ENCODE data around the gene LAMB1.

LAMB1 gene

DNA sequence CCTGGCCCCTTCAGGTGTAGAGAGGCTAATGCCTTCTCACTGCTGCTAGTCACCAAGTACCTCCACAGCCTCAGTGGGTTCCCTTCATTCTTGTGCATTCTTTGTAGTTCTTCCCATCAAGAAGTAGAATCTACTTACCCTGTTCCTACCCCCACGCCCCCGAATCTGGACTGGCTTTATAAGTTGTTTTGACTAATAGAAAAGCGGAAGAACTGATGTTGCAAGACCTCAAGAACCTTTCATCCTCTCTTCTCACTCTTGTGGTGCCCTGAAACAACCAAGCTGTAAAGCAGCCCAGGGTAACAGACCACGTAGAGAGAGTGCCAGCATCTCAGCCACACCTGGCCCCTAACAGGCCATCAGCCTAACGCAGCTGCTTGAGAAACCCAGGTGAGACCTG is 23.2 kb upstream of the LAMB1 start:
- no peaks in the 10 kb centered on the region for H3K9me3 ChIP-seq (ENCODE audit: low read length)
- H3K9me2 ChIP-seq (ENCODE audit: low read depth, low read length): no peaks in the 10 kb centered on the region
- H3K9ac ChIP-seq (ENCODE audit: low read length): no peak overlapping the region
- H3K4me3 ChIP-seq (ENCODE audit: low read depth, low read length, poor library complexity, severe bottlenecking): no peak overlapping the region
- no peaks in the 10 kb centered on the region for H3K36me3 ChIP-seq (ENCODE audit: insufficient read depth, low read length)
- H4K20me1 ChIP-seq (ENCODE audit: insufficient read depth, low read length): no peaks in the 10 kb centered on the region
- H3F3A ChIP-seq (ENCODE audit: insufficient read depth, low read length): no peaks in the 10 kb centered on the region
- no peaks in the 10 kb centered on the region for H3K4me1 ChIP-seq (ENCODE audit: insufficient read depth, low read length, severe bottlenecking)
- no peak overlapping the region for H3K27ac ChIP-seq (ENCODE audit: low read depth, low read length, poor library complexity, severe bottlenecking)
- H3K27me3 ChIP-seq (ENCODE audit: insufficient read depth, low read length): no peaks in the 10 kb centered on the region
- no peak overlapping the region for H2AFZ ChIP-seq (ENCODE audit: low read length)
- no peak for TF ChIP-seq EZH2 (IDR thresholded peaks at IDR 0.05; ENCODE audit: borderline replicate concordance, low read length)
- TF ChIP-seq, protein P1, sequence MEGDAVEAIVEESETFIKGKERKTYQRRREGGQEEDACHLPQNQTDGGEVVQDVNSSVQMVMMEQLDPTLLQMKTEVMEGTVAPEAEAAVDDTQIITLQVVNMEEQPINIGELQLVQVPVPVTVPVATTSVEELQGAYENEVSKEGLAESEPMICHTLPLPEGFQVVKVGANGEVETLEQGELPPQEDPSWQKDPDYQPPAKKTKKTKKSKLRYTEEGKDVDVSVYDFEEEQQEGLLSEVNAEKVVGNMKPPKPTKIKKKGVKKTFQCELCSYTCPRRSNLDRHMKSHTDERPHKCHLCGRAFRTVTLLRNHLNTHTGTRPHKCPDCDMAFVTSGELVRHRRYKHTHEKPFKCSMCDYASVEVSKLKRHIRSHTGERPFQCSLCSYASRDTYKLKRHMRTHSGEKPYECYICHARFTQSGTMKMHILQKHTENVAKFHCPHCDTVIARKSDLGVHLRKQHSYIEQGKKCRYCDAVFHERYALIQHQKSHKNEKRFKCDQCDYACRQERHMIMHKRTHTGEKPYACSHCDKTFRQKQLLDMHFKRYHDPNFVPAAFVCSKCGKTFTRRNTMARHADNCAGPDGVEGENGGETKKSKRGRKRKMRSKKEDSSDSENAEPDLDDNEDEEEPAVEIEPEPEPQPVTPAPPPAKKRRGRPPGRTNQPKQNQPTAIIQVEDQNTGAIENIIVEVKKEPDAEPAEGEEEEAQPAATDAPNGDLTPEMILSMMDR (IDR thresholded peaks at IDR 0.05; ENCODE audit: low read length): no peak
- no peaks in the 10 kb centered on the region for H3K79me2 ChIP-seq (ENCODE audit: insufficient read depth, low read length)
- H3K4me2 ChIP-seq (ENCODE audit: low read length): no peak overlapping the region

DNA sequence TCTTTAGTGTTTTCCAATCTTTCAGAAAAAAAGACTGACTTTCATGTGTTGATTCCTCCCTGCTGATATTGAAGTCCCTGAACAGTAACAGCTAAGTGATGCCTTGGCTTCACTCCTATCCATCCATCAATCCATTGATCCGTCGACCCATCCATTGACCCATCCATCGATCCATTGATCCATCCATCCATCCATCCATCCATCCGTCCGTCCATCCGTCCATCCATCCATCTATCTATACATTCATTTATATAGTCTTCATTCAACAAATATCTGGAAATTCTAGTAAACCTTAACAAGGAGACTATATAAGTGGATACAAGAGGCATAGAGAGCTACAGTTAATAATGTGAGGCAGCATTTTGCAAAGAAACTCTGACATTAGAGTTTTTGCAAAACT is 21.6 kb upstream of the LAMB1 start:
- H3K9me3 ChIP-seq (ENCODE audit: low read length): no peaks in the 10 kb centered on the region
- no peaks in the 10 kb centered on the region for H3K9me2 ChIP-seq (ENCODE audit: low read depth, low read length)
- no peak overlapping the region for H3K27ac ChIP-seq (ENCODE audit: low read depth, low read length, poor library complexity, severe bottlenecking)
- no peak overlapping the region for H2AFZ ChIP-seq (ENCODE audit: low read length)
- no peak overlapping the region for H3K9ac ChIP-seq (ENCODE audit: low read length)
- H3K36me3 ChIP-seq (ENCODE audit: insufficient read depth, low read length): no peaks in the 10 kb centered on the region
- no peaks in the 10 kb centered on the region for H3F3A ChIP-seq (ENCODE audit: insufficient read depth, low read length)
- no peaks in the 10 kb centered on the region for H3K79me2 ChIP-seq (ENCODE audit: insufficient read depth, low read length)
- no peaks in the 10 kb centered on the region for H4K20me1 ChIP-seq (ENCODE audit: insufficient read depth, low read length)
- no peaks in the 10 kb centered on the region for H3K27me3 ChIP-seq (ENCODE audit: insufficient read depth, low read length)
- H3K4me3 ChIP-seq (ENCODE audit: low read depth, low read length, poor library complexity, severe bottlenecking): no peak overlapping the region
- no peak overlapping the region for H3K4me2 ChIP-seq (ENCODE audit: low read length)
- no peak for TF ChIP-seq EZH2 (IDR thresholded peaks at IDR 0.05; ENCODE audit: borderline replicate concordance, low read length)
- H3K4me1 ChIP-seq (ENCODE audit: insufficient read depth, low read length, severe bottlenecking): no peaks in the 10 kb centered on the region

DNA sequence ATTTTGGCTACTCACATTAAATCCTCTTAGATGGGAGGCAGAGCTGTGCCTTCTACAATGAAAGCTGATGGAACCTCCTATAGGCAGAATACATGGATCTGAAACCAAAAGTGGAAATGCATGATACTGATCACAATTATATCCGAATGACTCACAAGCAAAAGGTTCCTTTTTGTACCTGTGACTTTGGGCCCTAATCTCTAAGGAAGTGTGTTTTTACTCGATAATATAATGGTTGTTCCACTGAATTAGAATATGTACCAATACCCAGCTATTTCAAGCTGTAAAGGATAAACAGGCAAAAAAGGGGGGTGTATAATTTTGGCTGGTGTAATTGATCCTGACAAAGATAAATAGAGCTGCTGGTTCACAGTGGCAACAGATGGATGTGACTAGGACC is 17.6 kb upstream of the LAMB1 start:
- no peaks in the 10 kb centered on the region for H3K9me2 ChIP-seq (ENCODE audit: low read depth, low read length)
- H4K20me1 ChIP-seq (ENCODE audit: insufficient read depth, low read length): no peaks in the 10 kb centered on the region
- H3K9ac ChIP-seq (ENCODE audit: low read length): no peak overlapping the region
- H2AFZ ChIP-seq (ENCODE audit: low read length): no peak overlapping the region
- no peaks in the 10 kb centered on the region for H3K9me3 ChIP-seq (ENCODE audit: low read length)
- no peaks in the 10 kb centered on the region for H3K79me2 ChIP-seq (ENCODE audit: insufficient read depth, low read length)
- H3K4me2 ChIP-seq (ENCODE audit: low read length): no peak overlapping the region
- no peaks in the 10 kb centered on the region for H3K27me3 ChIP-seq (ENCODE audit: insufficient read depth, low read length)
- H3K4me3 ChIP-seq (ENCODE audit: low read depth, low read length, poor library complexity, severe bottlenecking): no peak overlapping the region
- no peaks in the 10 kb centered on the region for H3K36me3 ChIP-seq (ENCODE audit: insufficient read depth, low read length)
- no peaks in the 10 kb centered on the region for H3F3A ChIP-seq (ENCODE audit: insufficient read depth, low read length)
- H3K4me1 ChIP-seq (ENCODE audit: insufficient read depth, low read length, severe bottlenecking): no peaks in the 10 kb centered on the region
- no peak for TF ChIP-seq EZH2 (IDR thresholded peaks at IDR 0.05; ENCODE audit: borderline replicate concordance, low read length)
- TF ChIP-seq, protein P1 (IDR thresholded peaks at IDR 0.05; ENCODE audit: low read length): no peak
- no peak overlapping the region for H3K27ac ChIP-seq (ENCODE audit: low read depth, low read length, poor library complexity, severe bottlenecking)

DNA sequence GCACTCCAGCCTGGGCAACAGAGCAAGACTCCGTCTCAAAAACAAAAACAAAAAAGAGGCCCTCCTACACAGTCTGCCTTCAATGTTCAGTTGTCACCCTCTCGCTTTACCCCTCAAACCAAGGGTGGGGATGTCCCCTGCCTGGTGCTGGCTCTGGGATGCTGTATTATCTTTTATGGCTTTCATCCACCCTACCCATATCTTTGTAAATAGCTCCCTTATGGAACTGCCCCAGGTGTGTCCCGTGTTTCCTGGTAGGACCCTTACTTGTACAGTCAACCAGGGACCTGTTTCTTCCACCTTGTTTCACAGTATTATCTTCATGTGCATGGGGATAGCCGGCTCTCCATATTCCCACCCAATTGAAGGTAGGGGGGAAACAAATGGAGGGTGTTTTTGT is 15.7 kb upstream of the LAMB1 start:
- H3K9me2 ChIP-seq (ENCODE audit: low read depth, low read length): no peaks in the 10 kb centered on the region
- no peak overlapping the region for H3K9ac ChIP-seq (ENCODE audit: low read length)
- TF ChIP-seq EZH2 (IDR thresholded peaks at IDR 0.05; ENCODE audit: borderline replicate concordance, low read length): no peak
- TF ChIP-seq, protein P1 (IDR thresholded peaks at IDR 0.05; ENCODE audit: low read length): no peak
- no peaks in the 10 kb centered on the region for H3K79me2 ChIP-seq (ENCODE audit: insufficient read depth, low read length)
- H3K9me3 ChIP-seq (ENCODE audit: low read length): no peaks in the 10 kb centered on the region
- no peaks in the 10 kb centered on the region for H3K27me3 ChIP-seq (ENCODE audit: insufficient read depth, low read length)
- H2AFZ ChIP-seq (ENCODE audit: low read length): no peak overlapping the region
- no peaks in the 10 kb centered on the region for H3K4me1 ChIP-seq (ENCODE audit: insufficient read depth, low read length, severe bottlenecking)
- no peak overlapping the region for H3K27ac ChIP-seq (ENCODE audit: low read depth, low read length, poor library complexity, severe bottlenecking)
- H3K4me2 ChIP-seq (ENCODE audit: low read length): no peak overlapping the region
- no peaks in the 10 kb centered on the region for H4K20me1 ChIP-seq (ENCODE audit: insufficient read depth, low read length)
- H3K4me3 ChIP-seq (ENCODE audit: low read depth, low read length, poor library complexity, severe bottlenecking): no peak overlapping the region
- no peaks in the 10 kb centered on the region for H3F3A ChIP-seq (ENCODE audit: insufficient read depth, low read length)
- no peaks in the 10 kb centered on the region for H3K36me3 ChIP-seq (ENCODE audit: insufficient read depth, low read length)
